DMS 273 (cell line): ENCODE results near the gene TENM3.
A peak's percentile ranks its signal among the peaks of the same experiment; 100 is the strongest.
"Not testable (repeated sequence)": the region's sequence is repeated elsewhere in the genome, so short reads cannot be mapped to it uniquely, and the experiment has no call there.

Source experiments
- DNase-seq: peaks from one replicate; lab custom pipeline; 2025; ENCODE audit not compliant: unreplicated experiment; lab: John Stamatoyannopoulos, UW

Gene TENM3

DNA sequence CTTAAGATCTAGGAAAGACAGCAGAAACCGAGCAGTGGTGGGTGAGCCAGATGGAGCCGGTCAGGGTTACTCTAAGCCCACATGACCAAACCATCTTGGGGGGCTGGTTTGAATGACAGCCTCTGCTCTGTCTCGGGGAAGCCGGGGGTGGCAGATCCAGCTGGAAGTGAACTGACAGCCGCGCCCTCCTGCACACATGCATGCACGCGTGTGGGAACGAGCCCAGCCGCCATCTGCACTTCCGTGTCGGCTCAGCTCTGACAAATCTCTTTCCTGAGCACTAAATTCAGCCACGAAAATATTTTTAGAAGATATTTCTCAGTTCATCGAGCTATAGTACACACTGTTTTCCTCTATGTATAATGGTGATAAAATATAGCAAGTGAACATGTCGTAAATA is 558.4 kb downstream of the TENM3 start:
- no peak for DNase-seq

DNA sequence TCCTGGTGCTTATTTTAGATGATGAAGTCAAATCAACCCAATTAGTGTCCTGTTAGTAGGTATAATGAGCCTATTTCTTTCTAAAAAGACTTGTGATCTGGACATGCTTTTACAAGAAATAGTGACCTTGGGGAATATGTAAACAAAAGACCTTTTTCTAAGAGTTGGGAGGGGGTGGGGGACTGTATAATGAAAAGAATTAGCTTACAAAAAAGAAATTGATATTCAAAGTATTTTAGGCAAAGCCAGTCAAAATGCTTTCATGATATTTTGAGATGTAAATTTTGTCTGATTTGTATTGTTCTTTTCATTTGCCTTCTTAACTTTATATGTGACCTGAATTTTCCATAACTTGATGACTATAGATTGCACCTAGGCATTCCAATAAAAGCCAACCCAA is 559.4 kb downstream of the TENM3 start:
- DNase-seq, result no peak

DNA sequence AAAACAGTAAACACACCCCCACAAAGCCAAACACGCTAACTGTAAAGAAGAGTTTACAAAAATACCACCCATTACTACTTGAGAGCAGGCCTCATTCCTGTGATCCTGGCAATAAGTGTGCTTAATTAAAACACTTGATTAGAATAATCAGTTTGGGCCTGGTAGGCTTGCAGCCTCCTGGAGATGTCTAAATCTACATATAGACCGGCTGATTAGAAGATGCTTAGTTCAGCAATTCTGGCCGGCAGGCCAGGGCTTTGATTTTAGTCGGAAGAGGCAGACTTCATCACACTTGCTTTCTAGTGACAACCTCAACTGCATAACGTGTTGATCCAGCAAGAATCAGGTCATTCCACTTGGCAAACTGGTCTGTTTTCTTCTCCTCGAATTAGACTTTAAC is 560.0 kb downstream of the TENM3 start:
- no peak for DNase-seq

DNA sequence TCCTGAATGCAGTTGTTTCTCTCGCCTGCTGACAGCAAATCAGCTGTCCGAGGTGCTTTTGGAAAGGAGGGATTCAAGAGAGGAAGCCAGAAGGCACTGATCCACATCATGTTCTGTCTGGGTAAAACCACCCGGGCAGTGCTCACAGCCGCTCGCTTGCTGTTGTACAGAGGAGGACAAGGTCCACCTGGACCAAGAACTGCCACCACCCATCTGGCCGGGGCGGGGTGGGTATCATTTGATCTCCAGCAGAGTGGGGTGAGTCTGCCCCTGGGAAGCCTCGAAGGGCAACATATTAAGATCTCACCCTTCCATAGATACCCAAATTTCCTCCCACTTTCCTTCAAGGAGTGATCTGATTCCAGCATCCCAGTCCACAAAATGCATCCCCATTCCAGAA is 560.9 kb downstream of the TENM3 start:
- no peak for DNase-seq

DNA sequence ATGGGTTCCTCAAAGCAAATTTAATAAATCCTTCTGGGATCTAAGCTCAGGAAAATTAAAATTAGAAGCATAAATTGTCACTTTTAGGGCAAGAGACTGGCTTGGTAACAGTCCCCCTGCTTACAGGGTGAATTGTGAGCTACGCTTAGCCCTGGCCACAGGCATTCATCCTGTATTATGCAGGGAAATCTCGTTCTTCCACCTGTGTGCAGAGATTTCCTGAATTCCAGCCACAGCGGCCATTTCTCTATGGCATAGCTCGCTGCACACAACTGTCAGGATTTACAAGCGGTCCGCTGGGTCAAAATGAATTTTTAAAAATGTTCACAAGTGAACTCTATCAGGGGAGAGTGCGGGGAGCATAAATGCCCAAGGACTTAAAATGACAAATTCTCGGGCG is 562.1 kb downstream of the TENM3 start:
- no peak for DNase-seq

DNA sequence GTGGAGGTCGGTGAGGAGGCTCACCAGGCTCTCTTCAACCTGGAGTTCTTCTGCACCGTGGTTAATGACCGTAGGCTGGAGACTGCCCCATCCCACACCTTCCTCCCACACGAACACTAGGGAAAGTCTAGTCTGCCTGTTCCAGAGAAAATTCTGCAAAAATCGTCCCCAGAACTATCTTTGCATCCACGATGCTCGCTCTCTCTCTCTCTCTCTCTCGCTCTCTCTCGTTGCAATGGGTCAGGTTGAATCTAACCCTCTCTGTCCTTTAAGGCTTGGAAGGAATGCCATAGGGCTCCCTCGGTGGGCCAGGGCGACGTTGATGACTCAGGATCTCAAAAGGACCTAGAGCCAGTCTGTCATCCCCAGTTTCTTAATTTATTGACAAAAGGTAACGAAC is 562.5 kb downstream of the TENM3 start:
- no peak for DNase-seq

DNA sequence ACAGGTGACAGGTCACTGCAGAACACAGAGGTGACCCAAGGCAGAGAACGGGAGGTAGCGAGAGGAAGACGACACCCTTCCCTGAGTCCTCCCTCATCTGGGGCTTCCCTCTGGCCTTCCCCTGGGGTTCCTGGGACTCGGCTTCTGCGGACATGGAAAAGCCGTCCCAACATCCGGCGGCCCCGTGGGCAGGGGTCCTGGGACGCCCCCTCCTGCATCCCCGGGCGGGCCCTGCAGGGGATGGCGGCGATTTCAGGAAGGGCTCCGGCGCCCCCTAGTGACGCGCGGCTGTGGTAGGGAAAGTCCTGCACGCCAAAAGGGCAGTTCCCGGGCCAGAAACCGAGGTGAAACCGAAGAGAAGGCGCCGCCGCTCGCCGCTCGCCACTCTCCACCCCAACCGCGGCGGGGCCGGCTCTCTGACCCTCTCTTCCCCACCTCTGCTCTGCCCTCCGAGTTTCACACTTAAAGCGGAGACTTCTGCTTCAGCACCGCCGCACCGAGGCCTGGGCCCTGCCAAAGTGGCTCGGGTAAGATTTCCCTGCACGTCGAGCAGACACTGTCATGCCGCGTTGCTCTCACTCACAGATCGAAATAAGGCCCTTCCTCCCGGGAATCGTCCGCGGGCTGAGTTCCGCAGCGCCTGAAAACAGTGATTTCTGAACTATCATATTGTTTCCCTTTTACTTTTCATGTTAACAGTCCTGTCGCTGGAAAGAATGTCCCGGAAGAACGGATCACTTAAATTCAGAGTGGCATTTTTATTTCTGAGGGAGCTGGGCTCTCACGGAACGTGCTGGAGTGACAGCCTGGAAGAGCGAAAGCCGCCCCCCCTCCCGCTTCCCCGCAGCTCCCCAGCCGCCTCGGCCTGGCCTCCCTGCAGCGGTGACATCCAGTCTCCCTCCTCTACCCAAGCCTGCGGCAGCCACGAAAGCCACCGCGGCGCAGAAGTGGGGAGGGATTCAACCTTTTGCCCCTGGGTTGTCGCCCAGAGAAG is 563.4 kb downstream of the TENM3 start:
- peak; percentile 85 for DNase-seq

DNA sequence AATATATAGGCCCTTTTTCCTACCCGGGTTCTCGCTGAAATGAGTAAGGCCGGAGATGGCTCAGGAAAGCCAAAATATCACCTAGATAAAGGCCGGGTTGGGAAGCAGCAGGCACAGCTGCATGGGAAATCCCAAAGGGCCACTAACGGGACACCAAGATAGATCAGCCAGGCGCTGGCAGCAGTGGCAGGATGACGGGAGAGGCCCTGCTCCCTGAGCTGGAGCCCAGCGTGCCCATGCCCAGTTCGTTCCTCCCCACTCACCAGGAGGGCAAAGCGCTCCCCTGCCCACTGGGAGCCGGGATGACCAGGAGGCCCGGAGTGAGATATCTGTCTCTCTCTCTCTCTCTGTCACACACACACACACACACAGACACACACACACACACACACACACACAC is 564.1 kb downstream of the TENM3 start:
- peak; percentile 10 for DNase-seq

DNA sequence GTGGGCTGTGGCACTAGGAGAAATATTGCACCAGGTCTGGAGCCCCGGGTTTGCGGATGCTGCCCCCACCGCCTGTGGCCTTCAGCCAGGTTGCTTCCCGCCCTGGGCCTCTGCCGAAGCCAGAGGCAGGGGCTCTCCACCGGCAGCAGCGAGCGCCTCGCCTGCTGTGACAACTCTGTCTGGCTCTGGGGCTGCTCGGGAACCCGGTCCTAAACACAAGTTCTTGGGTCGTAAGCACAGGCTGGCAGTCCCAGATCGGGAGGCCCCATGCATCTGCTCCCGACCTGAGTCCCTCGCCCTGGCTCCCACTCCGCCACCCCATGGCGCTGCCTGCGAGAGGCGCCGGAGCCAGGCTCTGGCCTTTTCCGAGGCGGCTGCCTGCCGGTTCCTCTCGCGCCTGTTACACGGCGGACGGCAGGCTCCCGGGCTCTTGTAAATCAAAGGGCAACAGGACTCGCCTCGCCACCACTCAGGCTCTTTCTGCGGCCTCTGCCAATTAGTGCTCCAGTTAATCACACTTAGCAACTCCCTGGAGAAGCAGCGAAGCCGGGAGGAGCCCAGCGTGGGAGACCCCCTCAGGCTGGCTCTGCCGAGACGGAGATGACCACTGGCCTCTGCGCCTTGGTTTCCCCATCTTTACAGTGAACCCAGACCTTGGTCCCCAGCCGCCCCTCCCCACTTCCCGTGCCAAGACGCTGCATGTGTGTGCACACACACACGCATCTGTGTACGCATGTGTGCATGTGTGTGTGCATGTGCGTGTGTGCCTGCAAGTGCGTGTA is 564.8 kb downstream of the TENM3 start:
- DNase-seq, result no peak

DNA sequence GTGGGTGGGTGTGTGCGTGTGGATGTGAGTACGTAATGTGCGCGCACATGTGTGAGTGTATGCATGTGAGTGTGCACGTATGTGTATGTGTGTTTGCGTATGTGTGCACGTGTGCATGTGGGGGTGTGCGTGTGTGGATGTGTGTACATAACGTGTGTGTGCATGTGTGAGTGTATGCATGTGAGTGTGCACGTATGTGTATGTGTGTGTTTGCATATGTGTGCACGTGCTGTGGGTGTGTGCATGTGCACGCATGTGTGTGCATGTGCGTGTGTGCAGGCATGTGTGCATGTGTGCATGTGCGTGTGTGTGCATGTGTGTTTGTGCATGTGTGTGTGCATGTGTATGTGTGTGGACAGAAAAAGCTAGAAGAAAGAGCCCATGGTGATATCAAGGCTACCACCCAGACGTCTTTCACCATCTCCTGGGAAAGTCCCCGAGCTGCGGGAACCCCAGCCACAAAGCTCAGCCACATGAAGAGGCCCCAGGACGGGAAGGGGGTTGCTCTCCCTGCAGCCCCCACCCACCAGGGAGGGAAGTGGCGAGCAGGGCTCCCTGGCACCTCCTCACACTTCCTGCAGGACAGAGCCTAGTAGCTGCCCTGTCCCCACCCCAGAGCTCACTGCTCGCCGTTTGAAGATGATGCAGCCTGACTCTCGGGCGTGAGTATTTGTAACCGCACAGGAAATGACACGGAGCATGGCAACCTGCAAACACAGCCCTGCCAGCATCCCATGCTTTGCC is 565.6 kb downstream of the TENM3 start:
- DNase-seq, result no peak

DNA sequence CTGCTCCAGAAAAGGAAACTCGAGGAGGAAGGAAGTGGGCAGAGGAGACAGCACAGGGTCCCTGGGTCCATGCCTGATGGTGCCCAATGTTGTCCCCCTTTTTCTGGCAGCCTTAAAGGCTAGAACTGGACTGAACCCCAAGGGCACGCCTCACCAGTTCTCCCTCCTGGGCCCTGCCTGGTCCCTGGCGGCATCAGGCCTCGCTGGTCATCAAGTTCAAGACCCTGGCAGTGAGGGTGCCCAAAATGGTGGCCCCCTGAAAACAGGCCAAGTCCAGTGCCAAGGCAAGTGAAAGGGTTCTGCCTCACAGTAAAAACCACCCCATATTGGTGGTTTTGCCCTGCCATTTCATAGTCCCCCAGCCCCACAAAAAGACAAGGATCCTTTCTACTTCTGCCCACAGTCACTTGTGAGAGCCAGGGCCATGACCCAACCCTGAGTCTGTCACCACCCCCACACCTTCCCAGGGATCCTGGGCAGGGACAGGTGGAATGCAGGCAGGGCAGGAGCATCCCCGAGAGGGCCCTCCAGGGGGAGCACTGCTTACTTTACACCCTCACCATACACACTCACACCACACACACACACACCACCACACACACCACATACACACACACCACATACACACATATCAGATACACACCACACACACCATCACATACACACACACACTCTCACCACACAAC is 566.4 kb downstream of the TENM3 start:
- no peak for DNase-seq

DNA sequence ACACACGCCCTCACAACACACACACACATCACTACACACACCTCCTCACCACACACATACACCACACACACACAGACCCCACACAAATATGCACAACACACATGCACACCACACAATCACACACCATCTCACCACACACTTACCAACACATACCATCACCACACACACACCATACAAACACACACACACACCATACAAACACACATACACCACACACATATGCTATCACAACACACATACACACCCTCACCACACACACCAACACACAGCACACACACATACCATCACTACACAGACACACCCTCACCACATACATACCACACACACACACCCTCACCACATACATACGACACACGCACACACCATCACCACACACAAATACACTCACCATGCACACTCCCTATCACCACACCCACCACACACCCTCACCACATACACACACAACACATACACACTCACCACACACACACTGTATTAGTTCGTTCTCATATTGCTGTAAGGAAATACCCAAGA is 567.0 kb downstream of the TENM3 start:
- no peak for DNase-seq

DNA sequence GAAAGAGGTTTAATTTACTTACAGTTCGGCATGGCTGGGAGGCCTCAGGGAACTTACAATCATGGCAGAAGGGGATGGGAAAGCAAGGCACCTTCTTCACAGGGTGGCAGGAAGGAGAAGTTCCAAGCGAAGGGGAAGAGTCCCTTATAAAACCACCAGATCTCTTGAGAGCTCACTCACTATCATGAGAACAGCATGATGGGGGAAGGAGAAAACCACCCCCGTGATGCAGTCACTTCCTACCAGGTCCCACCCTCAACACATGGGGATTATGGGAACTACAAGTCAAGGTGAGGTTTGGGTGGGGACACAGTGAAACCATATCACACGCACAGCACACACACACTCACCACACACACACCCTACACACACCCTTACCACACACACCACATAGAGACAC is 569.7 kb downstream of the TENM3 start:
- no peak for DNase-seq

DNA sequence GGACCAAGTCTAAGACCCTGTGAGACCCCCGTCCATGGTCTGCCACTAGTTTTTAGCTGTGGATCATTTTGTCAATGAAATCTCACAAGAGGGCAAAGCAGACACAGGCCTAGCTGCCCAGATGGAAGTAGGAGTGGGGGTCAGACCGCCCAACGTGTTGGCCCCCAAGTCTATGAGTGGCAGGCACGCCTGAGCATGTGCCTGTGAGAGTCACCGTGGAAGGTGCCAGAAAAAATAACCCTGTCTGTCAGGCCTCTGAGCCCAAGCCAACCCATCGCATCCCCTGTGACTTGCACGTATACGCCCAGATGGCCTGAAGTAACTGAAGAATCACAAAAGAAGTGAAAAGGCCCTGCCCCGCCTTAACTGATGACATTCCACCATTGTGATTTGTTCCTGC is 570.9 kb downstream of the TENM3 start:
- DNase-seq, result not testable (repeated sequence)

DNA sequence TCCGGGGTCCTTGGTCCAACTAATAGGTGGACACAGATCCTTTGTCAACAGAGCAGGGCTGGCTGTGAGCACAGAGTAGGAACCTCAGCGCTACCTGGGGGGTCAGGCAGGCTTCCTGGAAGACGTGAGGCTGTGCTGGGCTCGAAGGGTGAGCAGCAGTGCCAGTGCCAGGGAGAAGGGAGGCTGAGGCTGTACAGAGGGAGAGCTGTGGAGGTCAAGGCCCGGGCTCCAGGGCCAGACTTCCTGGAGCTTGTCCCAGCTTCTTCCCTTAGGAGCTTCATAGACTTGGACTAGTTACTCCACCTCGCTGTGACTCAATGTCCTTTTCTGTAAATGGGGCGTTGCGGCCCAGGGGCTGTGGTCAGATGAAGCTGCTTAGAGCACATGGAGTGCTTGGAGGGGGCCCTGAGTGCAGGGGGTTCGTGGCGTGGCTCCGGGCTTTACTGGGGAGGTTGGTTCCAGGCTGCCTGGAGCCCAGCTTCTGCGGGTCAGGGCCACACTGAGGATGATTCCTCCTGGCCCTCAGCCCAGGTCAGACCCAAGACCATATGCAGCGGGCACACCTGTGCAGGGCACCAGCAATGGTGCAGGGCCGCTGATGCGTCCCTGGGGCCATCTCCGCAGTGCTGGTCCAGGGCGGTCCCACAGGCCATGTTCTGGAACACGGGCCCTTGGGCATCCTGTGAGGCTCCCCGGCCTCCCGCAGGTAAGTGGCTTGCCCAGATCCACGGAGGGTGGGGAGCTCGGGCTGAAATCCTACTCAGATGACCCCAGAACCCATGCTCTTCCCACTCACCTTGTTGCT is 575.9 kb downstream of the TENM3 start:
- no peak for DNase-seq

DNA sequence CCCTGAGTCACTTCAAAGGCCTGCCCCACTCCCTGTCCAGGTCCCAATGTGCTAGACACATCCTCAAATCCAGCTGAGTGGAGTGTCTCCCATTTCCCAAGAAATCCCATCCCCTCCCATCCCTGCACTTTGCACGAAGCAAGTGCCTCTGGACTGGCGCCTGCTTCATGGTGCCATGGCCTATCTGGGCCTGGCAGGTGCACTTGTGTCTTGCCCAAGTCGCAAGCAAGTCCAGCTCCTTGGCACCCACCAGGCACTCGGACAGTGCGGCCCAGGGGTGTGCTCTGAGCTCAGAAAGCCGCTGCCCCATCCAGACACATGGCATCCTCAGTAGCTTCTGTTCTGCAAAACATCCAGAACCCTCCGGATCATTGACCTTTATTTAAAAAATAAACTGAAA is 576.5 kb downstream of the TENM3 start:
- DNase-seq, result no peak

DNA sequence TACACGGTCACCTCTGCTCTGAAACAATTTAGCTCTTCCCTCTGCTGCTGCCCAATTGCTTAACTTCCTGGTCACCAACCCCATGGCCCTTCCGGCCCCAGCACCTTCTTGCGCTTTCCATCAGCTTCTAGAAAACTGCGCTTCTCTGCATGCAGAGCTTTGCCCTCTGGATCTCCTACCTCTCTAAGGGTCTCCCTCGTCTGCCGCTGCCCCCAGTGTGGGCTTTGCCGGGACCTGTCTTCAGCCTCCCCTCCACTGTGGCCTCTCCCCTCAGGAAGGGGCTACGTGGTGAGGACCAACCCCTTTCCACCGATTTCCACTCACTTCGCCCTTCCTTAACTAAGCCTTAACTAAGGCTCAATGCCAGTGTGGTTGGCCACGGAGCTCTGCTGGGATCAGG is 579.4 kb downstream of the TENM3 start:
- DNase-seq, result no peak

DNA sequence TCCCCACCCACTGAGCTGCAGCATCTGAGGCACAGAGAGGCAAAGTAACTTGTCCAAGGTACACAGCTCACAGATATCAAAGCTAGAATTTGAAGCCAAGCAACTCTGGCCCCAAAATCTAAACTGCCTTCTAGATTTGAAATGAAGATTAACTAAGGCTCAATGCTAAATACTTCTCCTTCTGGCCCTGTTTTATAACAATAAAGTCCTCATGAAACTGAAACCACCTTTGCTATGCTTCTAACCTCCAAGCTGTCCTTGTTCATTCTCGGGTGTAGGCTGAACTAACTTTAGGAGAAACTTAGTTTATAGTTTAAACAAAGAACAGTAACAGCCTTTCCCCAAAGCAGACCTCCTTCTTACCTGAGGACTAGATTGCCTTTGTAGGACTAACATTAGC is 580.4 kb downstream of the TENM3 start:
- DNase-seq, result no peak

DNA sequence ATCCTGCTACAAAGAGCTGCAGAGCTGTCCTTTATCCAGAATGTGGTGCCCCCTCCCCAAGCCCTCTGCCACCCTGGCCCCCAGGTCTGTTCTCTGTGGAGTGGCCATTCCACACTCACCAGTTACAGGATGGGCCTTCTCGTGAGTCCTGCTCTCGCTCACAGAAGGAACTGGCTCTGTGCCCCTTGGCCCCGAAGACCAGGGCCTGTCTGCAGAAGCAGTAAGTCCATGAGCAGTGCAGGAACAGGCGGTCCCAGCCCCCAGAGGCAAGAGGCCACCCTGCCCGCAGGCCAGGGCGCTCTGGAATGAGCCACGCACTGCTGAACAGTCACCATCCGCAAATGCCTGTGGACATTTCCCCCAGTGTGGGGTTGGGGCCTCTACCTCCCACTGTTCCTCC is 581.8 kb downstream of the TENM3 start:
- DNase-seq, result no peak

DNA sequence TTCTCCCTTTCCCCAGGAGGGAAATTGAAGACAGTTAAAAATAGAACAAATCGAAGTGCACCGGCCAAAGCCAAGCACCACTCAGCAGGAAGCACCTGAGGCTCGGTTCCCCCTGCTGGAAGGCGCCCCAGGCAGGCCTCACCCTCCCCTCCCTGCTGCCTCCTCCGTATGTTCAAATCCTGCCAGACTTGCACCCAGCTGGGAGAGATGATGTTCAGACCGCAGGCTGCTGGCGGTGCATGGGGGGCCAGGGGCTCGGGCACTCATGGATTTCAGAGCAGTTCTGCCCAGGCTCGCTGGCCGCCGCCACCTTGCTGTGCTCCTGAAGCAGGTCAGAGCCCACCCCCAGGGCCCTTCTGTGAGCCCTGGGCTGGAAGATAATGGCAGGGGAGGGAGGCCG is 582.6 kb downstream of the TENM3 start:
- DNase-seq, result no peak
